Astrocyte of the cerebellum (primary cell): ENCODE data around the gene UCHL3.

Experiments used
- DNase-seq: peaks from one replicate; pipeline ENCODE4 v3.0.0-alpha.2; 2011; ENCODE audit warnings: low read depth
- H3K4me3 ChIP-seq: 2 replicates; pipeline ENCODE4 v1.5.1; 2011; ENCODE audit warnings: mild to moderate bottlenecking, low read depth, low read length, moderate library complexity
- in situ Hi-C: cut with HindIII; loops from 2 replicates; pipeline ENCODE4 v1.10.0; 2017; ENCODE audit warnings: low sequenced_read_pairs
- TF ChIP-seq, protein P1 (sequence below): IDR thresholded peaks from 2 replicates; pipeline ENCODE4 v1.5.1; 2012; ENCODE audit warnings: low read length, low read depth, moderate library complexity, mild to moderate bottlenecking; ENCODE audit errors: missing control alignments

UCHL3 gene

GRCh38 chr13:75618308-75618707 lies 68.7 kb downstream of the UCHL3 start:
- in situ Hi-C loops: no loop called here
- DNase-seq: no peak
- H3K4me3 ChIP-seq: no peak overlapping the region
- TF ChIP-seq, protein P1, sequence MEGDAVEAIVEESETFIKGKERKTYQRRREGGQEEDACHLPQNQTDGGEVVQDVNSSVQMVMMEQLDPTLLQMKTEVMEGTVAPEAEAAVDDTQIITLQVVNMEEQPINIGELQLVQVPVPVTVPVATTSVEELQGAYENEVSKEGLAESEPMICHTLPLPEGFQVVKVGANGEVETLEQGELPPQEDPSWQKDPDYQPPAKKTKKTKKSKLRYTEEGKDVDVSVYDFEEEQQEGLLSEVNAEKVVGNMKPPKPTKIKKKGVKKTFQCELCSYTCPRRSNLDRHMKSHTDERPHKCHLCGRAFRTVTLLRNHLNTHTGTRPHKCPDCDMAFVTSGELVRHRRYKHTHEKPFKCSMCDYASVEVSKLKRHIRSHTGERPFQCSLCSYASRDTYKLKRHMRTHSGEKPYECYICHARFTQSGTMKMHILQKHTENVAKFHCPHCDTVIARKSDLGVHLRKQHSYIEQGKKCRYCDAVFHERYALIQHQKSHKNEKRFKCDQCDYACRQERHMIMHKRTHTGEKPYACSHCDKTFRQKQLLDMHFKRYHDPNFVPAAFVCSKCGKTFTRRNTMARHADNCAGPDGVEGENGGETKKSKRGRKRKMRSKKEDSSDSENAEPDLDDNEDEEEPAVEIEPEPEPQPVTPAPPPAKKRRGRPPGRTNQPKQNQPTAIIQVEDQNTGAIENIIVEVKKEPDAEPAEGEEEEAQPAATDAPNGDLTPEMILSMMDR: no peak

GRCh38 chr13:75620020-75620419 lies 70.4 kb downstream of the UCHL3 start:
- TF ChIP-seq, protein P1: no peak
- no peak overlapping the region for H3K4me3 ChIP-seq
- no peak for DNase-seq
- in situ Hi-C loops: no loop called here

- H3K4me3 ChIP-seq: no peak overlapping the region
- DNase-seq: no peak
- in situ Hi-C loops: no loop called here
- TF ChIP-seq, protein P1: no peak
These were observed 71.6 kb downstream of the UCHL3 start for GRCh38 chr13:75621147-75621546.

- TF ChIP-seq, protein P1: no peak
- in situ Hi-C loops: no loop called here
- no peak overlapping the region for H3K4me3 ChIP-seq
- no peak for DNase-seq
These were observed 79.2 kb downstream of the UCHL3 start for GRCh38 chr13:75628801-75629200.

DNA sequence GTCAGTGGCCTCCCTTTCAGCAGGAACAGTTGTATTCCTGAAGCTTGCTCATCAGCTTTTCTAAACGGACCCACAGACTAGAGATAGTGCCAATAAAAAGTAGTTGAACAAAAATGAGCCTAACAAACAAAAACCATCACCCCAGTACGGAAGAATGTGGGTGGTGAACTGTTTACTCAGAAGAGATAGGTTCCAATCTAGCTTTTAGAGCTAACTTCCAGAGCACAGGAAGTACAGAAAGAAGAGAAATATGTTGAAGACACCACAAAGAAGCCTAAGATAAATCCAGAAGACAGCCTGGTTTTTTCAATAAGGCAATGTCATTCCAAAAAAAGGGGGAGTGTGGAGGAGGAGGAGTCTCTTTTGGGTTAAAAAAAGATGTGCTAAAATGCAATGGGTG lies 83.7 kb downstream of the UCHL3 start:
- in situ Hi-C loops: no loop called here
- H3K4me3 ChIP-seq: no peak overlapping the region

GRCh38 chr13:75635101-75635827 lies 85.7 kb downstream of the UCHL3 start:
- peak overlapping the region; percentile 91 for H3K4me3 ChIP-seq
- in situ Hi-C loops: no loop called here
- TF ChIP-seq, protein P1: no peak
- DNase-seq: no peak

More for the DNA sequence above, 83.7 kb downstream of the UCHL3 start:
- TF ChIP-seq, protein P1: no peak
- no peak for DNase-seq
